K562 (cell line): Measurements from ENCODE around the gene TOMM22.

Experiments used
- CHD2 ChIP-seq: IDR thresholded peaks from 2 replicates; pipeline ENCODE4 v1.6.1; 2011; ENCODE audit warnings: low read depth, low read length
- CREB1 ChIP-seq, 2 experiments: sonication (generic) in 1 of 2; formaldehyde crosslinking in 1 of 2; IDR thresholded peaks; 2 replicates each; pipeline versions ENCODE4 v1.6.1 to v1.8.0; 2012 to 2022; ENCODE audit warnings: inconsistent platforms in 1 of 2, mild to moderate bottlenecking in 1 of 2, missing genetic modification reagents in 1 of 2, moderate library complexity in 1 of 2
- FOXM1 ChIP-seq, 2 experiments: fragments of 450-650 bp in 1 of 2; sonication (generic) in 1 of 2; formaldehyde crosslinking in 1 of 2; IDR thresholded peaks; 2 replicates each; pipeline versions ENCODE4 v1.6.1 to v1.9.0; 2017 to 2022; ENCODE audit warnings: low read depth in 2 of 2, mild to moderate bottlenecking in 2 of 2, missing genetic modification reagents in 1 of 2, moderate library complexity in 1 of 2
- PML ChIP-seq: IDR thresholded peaks from 2 replicates; pipeline ENCODE4 v1.6.1; 2012; ENCODE audit warnings: low read length, inconsistent platforms
- ZNF224 ChIP-seq: sonication (generic); formaldehyde crosslinking; IDR thresholded peaks from 2 replicates; pipeline ENCODE4 v1.8.0; 2022; ENCODE audit warnings: mild to moderate bottlenecking, missing genetic modification reagents
- ZNF766 ChIP-seq: fragments of 200-800 bp; sonication (Bioruptor generic); conservative IDR thresholded peaks from 2 replicates; pipeline ENCODE4 v1.6.1; 2016; ENCODE audit warnings: missing genetic modification characterization, missing compliant biosample characterization
- TF ChIP-seq, protein P1 (sequence below): fragments of 250-450 bp; sonication (Bioruptor Pico); IDR thresholded peaks from 2 replicates; pipeline ENCODE4 v1.8.0; 2021; ENCODE audit warnings: moderate library complexity, mild to moderate bottlenecking, inconsistent platforms
- TF ChIP-seq, protein P2 (sequence below): sonication (generic); formaldehyde crosslinking; IDR thresholded peaks from 2 replicates; pipeline ENCODE4 v1.8.1; 2023; ENCODE audit warnings: mild to moderate bottlenecking, missing genetic modification reagents
- TF ChIP-seq, protein P3 (sequence below): fragments of 450-650 bp; IDR thresholded peaks from 2 replicates; pipeline ENCODE4 v1.6.1; 2016; ENCODE audit warnings: missing biosample characterization, missing genetic modification characterization

DNA sequence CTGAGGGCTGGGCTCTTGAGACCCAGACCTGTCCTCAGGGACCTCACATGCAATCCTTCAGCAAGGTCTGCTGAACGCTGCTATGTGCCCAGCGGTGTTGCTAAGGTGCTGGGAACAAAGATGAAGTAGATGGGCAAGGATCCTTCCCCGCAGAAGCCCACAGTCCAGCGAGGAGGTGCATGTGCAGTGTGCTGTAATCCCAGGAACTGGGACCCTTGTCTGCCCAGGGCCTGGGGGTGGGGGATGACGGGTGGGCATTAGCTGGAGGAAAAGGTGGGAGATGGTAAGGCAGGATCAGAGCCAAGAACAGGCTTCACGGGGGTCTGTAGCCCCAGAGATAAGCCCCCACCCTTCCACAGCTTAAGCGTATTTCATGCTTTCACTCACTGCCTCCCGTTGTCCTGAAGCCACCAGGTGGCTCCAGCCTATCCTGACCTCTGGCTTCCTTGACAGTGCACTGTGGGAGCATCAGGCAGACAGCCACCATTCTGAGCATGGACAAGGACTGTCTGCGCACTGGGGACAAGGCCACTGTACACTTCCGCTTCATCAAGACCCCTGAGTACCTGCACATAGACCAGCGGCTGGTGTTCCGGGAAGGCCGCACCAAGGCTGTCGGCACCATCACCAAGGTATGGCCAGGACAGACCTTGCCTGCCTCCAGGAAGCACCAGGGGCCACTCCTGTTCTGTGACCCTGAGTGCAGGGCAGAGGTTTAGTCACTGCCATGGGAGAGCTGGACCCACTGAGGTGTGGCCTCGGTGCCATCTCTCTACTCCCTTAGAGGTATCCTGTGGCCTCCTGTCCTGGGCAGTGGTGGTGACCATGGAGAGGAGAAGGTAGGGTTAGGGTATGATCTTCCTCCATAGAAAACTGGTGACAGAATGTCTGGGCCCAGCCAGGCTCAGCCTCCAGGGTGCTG is 46.0 kb downstream of the TOMM22 start:
- TF ChIP-seq, protein P1, sequence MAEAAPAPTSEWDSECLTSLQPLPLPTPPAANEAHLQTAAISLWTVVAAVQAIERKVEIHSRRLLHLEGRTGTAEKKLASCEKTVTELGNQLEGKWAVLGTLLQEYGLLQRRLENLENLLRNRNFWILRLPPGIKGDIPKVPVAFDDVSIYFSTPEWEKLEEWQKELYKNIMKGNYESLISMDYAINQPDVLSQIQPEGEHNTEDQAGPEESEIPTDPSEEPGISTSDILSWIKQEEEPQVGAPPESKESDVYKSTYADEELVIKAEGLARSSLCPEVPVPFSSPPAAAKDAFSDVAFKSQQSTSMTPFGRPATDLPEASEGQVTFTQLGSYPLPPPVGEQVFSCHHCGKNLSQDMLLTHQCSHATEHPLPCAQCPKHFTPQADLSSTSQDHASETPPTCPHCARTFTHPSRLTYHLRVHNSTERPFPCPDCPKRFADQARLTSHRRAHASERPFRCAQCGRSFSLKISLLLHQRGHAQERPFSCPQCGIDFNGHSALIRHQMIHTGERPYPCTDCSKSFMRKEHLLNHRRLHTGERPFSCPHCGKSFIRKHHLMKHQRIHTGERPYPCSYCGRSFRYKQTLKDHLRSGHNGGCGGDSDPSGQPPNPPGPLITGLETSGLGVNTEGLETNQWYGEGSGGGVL (CRISPR knock-in tag), result no peak
- TF ChIP-seq, protein P2, sequence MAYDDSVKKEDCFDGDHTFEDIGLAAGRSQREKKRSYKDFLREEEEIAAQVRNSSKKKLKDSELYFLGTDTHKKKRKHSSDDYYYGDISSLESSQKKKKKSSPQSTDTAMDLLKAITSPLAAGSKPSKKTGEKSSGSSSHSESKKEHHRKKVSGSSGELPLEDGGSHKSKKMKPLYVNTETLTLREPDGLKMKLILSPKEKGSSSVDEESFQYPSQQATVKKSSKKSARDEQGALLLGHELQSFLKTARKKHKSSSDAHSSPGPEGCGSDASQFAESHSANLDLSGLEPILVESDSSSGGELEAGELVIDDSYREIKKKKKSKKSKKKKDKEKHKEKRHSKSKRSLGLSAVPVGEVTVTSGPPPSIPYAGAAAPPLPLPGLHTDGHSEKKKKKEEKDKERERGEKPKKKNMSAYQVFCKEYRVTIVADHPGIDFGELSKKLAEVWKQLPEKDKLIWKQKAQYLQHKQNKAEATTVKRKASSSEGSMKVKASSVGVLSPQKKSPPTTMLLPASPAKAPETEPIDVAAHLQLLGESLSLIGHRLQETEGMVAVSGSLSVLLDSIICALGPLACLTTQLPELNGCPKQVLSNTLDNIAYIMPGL, result no peak
- TF ChIP-seq ZNF766 (CRISPR knock-in tag) (no peak), FOXM1 (IDR thresholded peaks at IDR 0.05; ENCODE audit: low read depth) (no peak), FOXM1 (CRISPR knock-in tag; IDR thresholded peaks at IDR 0.05; ENCODE audit: low read depth) (no peak), PML (no peak), ZNF224 (CRISPR knock-in tag) (no peak), CHD2 (no peak), CREB1 (IDR thresholded peaks at IDR 0.05) (no peak), CREB1 (CRISPR knock-in tag; IDR thresholded peaks at IDR 0.05) (no peak)
- TF ChIP-seq, protein P3, sequence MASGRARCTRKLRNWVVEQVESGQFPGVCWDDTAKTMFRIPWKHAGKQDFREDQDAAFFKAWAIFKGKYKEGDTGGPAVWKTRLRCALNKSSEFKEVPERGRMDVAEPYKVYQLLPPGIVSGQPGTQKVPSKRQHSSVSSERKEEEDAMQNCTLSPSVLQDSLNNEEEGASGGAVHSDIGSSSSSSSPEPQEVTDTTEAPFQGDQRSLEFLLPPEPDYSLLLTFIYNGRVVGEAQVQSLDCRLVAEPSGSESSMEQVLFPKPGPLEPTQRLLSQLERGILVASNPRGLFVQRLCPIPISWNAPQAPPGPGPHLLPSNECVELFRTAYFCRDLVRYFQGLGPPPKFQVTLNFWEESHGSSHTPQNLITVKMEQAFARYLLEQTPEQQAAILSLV (tag), result no peak
